PFSK-1 (cell line): ENCODE data around the gene OPN4.

Source experiments
- FOXP2 ChIP-seq: optimal IDR thresholded peaks from 2 replicates; pipeline ENCODE3; 2011; ENCODE audit warnings: borderline replicate concordance, control low read depth, inconsistent platforms; ENCODE audit not compliant: insufficient read depth; ENCODE audit errors: extremely low read length, extremely low read depth
- POLR2AphosphoS5 ChIP-seq: IDR thresholded peaks from 2 replicates; pipeline ENCODE4 v1.6.1; 2012; ENCODE audit warnings: low read depth, mild to moderate bottlenecking, control low read depth, low read length, moderate library complexity
- SIN3A ChIP-seq: IDR thresholded peaks from 2 replicates; pipeline ENCODE4 v1.6.1; 2012; ENCODE audit warnings: mild to moderate bottlenecking, low read length, moderate library complexity, borderline replicate concordance; ENCODE audit not compliant: insufficient read depth
- TAF1 ChIP-seq: IDR thresholded peaks from 2 replicates; pipeline ENCODE4 v1.6.1; 2012; ENCODE audit warnings: low read length, control low read depth, borderline replicate concordance; ENCODE audit not compliant: insufficient read depth
- TF ChIP-seq, protein P1 (sequence below), 2 experiments: IDR thresholded peaks; 2 replicates each; pipeline versions ENCODE4 v1.6.1 to v1.8.0; 2011 to 2012; ENCODE audit warnings: low read depth in 2 of 2, low read length in 2 of 2, control low read depth in 1 of 2, inconsistent platforms in 1 of 2, mild to moderate bottlenecking in 1 of 2, moderate library complexity in 1 of 2; ENCODE audit not compliant: insufficient read depth in 1 of 2

Gene OPN4

GRCh38 chr10:86657396-86658011 lies 3.2 kb downstream of the OPN4 start:
- TF ChIP-seq TAF1 (no peak), SIN3A (no peak), POLR2AphosphoS5 (no peak)

DNA sequence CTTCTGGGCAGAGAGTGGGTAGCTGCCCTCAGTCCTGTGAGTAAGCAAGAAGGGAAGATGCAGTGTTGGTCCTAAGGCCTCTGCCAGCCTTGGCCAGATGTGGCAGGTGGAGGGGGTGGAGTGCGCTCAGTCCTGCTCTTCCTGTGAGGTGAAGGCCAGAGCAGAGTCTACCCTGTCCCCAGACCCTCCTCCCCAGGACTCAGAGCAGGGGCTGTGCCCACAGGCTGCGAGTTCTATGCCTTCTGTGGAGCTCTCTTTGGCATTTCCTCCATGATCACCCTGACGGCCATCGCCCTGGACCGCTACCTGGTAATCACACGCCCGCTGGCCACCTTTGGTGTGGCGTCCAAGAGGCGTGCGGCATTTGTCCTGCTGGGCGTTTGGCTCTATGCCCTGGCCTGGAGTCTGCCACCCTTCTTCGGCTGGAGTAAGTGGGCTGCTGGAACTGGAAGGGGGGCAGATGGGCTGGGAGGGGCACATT lies 4.0 kb downstream of the OPN4 start:
- TF ChIP-seq TAF1 = no peak
- TF ChIP-seq SIN3A = no peak
- TF ChIP-seq, protein P1, sequence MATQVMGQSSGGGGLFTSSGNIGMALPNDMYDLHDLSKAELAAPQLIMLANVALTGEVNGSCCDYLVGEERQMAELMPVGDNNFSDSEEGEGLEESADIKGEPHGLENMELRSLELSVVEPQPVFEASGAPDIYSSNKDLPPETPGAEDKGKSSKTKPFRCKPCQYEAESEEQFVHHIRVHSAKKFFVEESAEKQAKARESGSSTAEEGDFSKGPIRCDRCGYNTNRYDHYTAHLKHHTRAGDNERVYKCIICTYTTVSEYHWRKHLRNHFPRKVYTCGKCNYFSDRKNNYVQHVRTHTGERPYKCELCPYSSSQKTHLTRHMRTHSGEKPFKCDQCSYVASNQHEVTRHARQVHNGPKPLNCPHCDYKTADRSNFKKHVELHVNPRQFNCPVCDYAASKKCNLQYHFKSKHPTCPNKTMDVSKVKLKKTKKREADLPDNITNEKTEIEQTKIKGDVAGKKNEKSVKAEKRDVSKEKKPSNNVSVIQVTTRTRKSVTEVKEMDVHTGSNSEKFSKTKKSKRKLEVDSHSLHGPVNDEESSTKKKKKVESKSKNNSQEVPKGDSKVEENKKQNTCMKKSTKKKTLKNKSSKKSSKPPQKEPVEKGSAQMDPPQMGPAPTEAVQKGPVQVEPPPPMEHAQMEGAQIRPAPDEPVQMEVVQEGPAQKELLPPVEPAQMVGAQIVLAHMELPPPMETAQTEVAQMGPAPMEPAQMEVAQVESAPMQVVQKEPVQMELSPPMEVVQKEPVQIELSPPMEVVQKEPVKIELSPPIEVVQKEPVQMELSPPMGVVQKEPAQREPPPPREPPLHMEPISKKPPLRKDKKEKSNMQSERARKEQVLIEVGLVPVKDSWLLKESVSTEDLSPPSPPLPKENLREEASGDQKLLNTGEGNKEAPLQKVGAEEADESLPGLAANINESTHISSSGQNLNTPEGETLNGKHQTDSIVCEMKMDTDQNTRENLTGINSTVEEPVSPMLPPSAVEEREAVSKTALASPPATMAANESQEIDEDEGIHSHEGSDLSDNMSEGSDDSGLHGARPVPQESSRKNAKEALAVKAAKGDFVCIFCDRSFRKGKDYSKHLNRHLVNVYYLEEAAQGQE (IDR thresholded peaks at IDR 0.05; ENCODE audit: insufficient read depth in 1 of 2, low read depth in 2 of 2, low read length in 2 of 2) = no peak
- no peak for TF ChIP-seq POLR2AphosphoS5
- no peak for TF ChIP-seq FOXP2

DNA sequence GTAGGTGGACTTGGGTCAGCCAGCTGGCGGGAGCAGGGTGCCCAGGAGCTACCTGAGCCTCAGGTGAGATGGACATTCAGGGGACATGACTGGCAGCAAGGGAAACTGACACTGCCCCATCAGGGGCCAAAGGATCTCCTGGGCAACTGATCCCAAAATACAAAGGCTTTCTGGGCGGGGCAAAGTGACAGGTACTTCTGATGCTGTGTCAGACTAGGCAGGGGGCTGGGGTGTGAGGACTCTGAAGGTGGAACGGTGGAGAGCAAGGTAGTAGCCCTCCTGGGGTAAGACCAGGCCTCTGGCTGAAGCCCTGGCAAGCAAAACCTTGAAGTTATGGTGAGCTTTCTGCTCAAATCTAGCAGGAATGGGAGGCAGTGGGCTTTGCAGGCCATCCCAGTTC lies 4.4 kb downstream of the OPN4 start:
- TF ChIP-seq, protein P1 (IDR thresholded peaks at IDR 0.05; ENCODE audit: insufficient read depth in 1 of 2, low read depth in 2 of 2, low read length in 2 of 2) = no peak
- TF ChIP-seq SIN3A = no peak
- TF ChIP-seq FOXP2 = no peak
- TF ChIP-seq TAF1 = no peak
- TF ChIP-seq POLR2AphosphoS5 = no peak

- TF ChIP-seq POLR2AphosphoS5 = no peak
- TF ChIP-seq, protein P1 (IDR thresholded peaks at IDR 0.05; ENCODE audit: insufficient read depth in 1 of 2, low read depth in 2 of 2, low read length in 2 of 2) = no peak
- no peak for TF ChIP-seq TAF1
- TF ChIP-seq FOXP2 = no peak
- no peak for TF ChIP-seq SIN3A
These were observed 4.9 kb downstream of the OPN4 start for GRCh38 chr10:86659161-86659691.

- TF ChIP-seq, protein P1 (IDR thresholded peaks at IDR 0.05; ENCODE audit: insufficient read depth in 1 of 2, low read depth in 2 of 2, low read length in 2 of 2) = no peak
- TF ChIP-seq SIN3A (no peak), TAF1 (no peak), FOXP2 (no peak)
These were observed 5.5 kb downstream of the OPN4 start for GRCh38 chr10:86659721-86660453.
